Fibroblast of lung (primary cell): ENCODE data around the gene ARHGEF7. TPM values are rescaled to one million over a fixed set of nuclear protein-coding genes. Genes with fewer than 3 reads are reported as not detected.

Source experiments
- DNase-seq, 2 donors: peaks; one replicate each; pipeline versions ENCODE4 v3.0.0 to v3.0.0-alpha.2; 2010; ENCODE audit warnings: low read depth in 2 of 2
- H2AFZ ChIP-seq: 2 replicates; pipeline ENCODE4 v1.5.1; 2012; ENCODE audit warnings: low read length, control low read depth, inconsistent platforms
- H3K27ac ChIP-seq: 2 replicates; pipeline ENCODE4 v1.5.1; 2011; ENCODE audit warnings: low read length, control low read depth; ENCODE audit not compliant: insufficient read depth
- H3K27me3 ChIP-seq: 2 replicates; pipeline ENCODE4 v1.5.1; 2011; ENCODE audit warnings: mild to moderate bottlenecking, low read length; ENCODE audit not compliant: control insufficient read depth, insufficient read depth
- H3K36me3 ChIP-seq: 2 replicates; pipeline ENCODE4 v1.5.1; 2011; ENCODE audit warnings: low read length; ENCODE audit not compliant: control insufficient read depth, insufficient read depth
- H3K4me1 ChIP-seq: 2 replicates; pipeline ENCODE4 v1.5.1; 2011; ENCODE audit warnings: low read length; ENCODE audit not compliant: control insufficient read depth, insufficient read depth; ENCODE audit errors: extremely low read depth
- H3K4me2 ChIP-seq: 2 replicates; pipeline ENCODE4 v1.5.1; 2011; ENCODE audit warnings: low read length, control low read depth; ENCODE audit not compliant: insufficient read depth; ENCODE audit errors: extremely low read depth
- H3K4me3 ChIP-seq, 4 experiments: fragments of 200-600 bp in 1 of 4; sonication (generic) in 1 of 4; replicated peaks in 1 of 4; 2 replicates each; pipeline ENCODE4 v1.5.1; 2011 to 2016; ENCODE audit warnings: low read length in 4 of 4, low read depth in 3 of 4, mild to moderate bottlenecking in 3 of 4, control low read depth in 2 of 4, inconsistent platforms in 1 of 4, mixed read lengths in 1 of 4; ENCODE audit not compliant: insufficient read depth in 1 of 4; ENCODE audit errors: control extremely low read depth in 1 of 4
- H3K79me2 ChIP-seq: 2 replicates; pipeline ENCODE4 v1.5.1; 2012; ENCODE audit warnings: mild to moderate bottlenecking, low read length, inconsistent platforms; ENCODE audit not compliant: control insufficient read depth, insufficient read depth
- H3K9ac ChIP-seq: 2 replicates; pipeline ENCODE4 v1.5.1; 2011; ENCODE audit warnings: mild to moderate bottlenecking, low read length, control low read depth; ENCODE audit not compliant: insufficient read depth
- H3K9me3 ChIP-seq: 2 replicates; pipeline ENCODE4 v1.5.1; 2012; ENCODE audit warnings: low read depth, low read length; ENCODE audit not compliant: control insufficient read depth, insufficient read depth
- H4K20me1 ChIP-seq: 2 replicates; pipeline ENCODE4 v1.5.1; 2011; ENCODE audit warnings: low read length; ENCODE audit not compliant: control insufficient read depth, insufficient read depth; ENCODE audit errors: extremely low read depth
- CTCF ChIP-seq, 2 donors: IDR thresholded peaks in 1 of 2; conservative IDR thresholded peaks in 1 of 2; 1 replicate in 1 of 2; 2 replicates in 1 of 2; pipeline ENCODE4 v1.5.1; 2011 to 2012; ENCODE audit warnings: low read length in 2 of 2, control low read depth in 1 of 2, inconsistent platforms in 1 of 2, low read depth in 1 of 2, mild to moderate bottlenecking in 1 of 2
- EZH2 ChIP-seq: IDR thresholded peaks from 2 replicates; pipeline ENCODE4 v1.5.1; 2012; ENCODE audit warnings: low read length, control low read depth, mild to moderate bottlenecking; ENCODE audit errors: missing control alignments
- polyA plus RNA-seq, 2 donors: library from polyadenylated mRNA; depleted of rRNA in 1 of 2; stranded (reverse) in 1 of 2; unstranded in 1 of 2; fragments of >200 nt; gene quantifications; 2 replicates each; pipeline ENCODE4 v1.2.1, GENCODE V29; 2011 to 2012; ENCODE audit warnings: missing spikeins in 1 of 2
- total RNA-seq: library from RNA; depleted of rRNA; stranded (reverse); fragments of >200 nt; gene quantifications from 2 replicates; pipeline ENCODE4 v1.2.1, GENCODE V29; 2014

ARHGEF7 gene
- total and polyA plus RNA-seq, 2 donors (not counting 1 experiment from before 2014, with no cell fraction given): 29.1 to 42.8 TPM

GRCh38 chr13:111142472-111142871 is 27.4 kb downstream of the ARHGEF7 start:
- H3K9ac ChIP-seq: no peak overlapping the region
- H3K4me2 ChIP-seq: no peak overlapping the region
- H3K27me3 ChIP-seq: peaks cover 5% of the 10 kb centered on the region
- TF ChIP-seq CTCF (conservative IDR thresholded peaks at IDR 0.05 in 1 of 2, IDR thresholded peaks at IDR 0.05 in 1 of 2; ENCODE audit: low read depth in 1 of 2, low read length in 2 of 2) (no peak), EZH2 (no peak)
- DNase-seq: no peak
- H3K27ac ChIP-seq: no peak overlapping the region
- H3K4me3 ChIP-seq: no peak overlapping the region
- no peak overlapping the region for H2AFZ ChIP-seq
- no peaks in the 10 kb centered on the region for H4K20me1 ChIP-seq
- H3K4me1 ChIP-seq: no peaks in the 10 kb centered on the region
- H3K36me3 ChIP-seq: no peaks in the 10 kb centered on the region
- no peaks in the 10 kb centered on the region for H3K9me3 ChIP-seq
- no peaks in the 10 kb centered on the region for H3K79me2 ChIP-seq

GRCh38 chr13:111143865-111144540 is 28.9 kb downstream of the ARHGEF7 start:
- no peak overlapping the region for H3K4me3 ChIP-seq
- peaks cover 5% of the 10 kb centered on the region for H3K27me3 ChIP-seq
- no peaks in the 10 kb centered on the region for H3K79me2 ChIP-seq
- no peak for DNase-seq
- H3K9ac ChIP-seq: no peak overlapping the region
- no peak overlapping the region for H3K27ac ChIP-seq
- TF ChIP-seq EZH2: no peak
- TF ChIP-seq CTCF (conservative IDR thresholded peaks at IDR 0.05 in 1 of 2, IDR thresholded peaks at IDR 0.05 in 1 of 2; ENCODE audit: low read depth in 1 of 2, low read length in 2 of 2): no peak
- H3K4me2 ChIP-seq: no peak overlapping the region
- H3K9me3 ChIP-seq: no peaks in the 10 kb centered on the region
- H3K4me1 ChIP-seq: no peaks in the 10 kb centered on the region
- H3K36me3 ChIP-seq: no peaks in the 10 kb centered on the region
- no peaks in the 10 kb centered on the region for H4K20me1 ChIP-seq
- no peak overlapping the region for H2AFZ ChIP-seq

GRCh38 chr13:111145071-111145470 is 30.0 kb downstream of the ARHGEF7 start:
- no peak for DNase-seq
- H3K27me3 ChIP-seq: no peaks in the 10 kb centered on the region
- H3K4me1 ChIP-seq: no peaks in the 10 kb centered on the region
- H3K4me2 ChIP-seq: no peak overlapping the region
- H3K79me2 ChIP-seq: no peaks in the 10 kb centered on the region
- no peak overlapping the region for H3K4me3 ChIP-seq
- TF ChIP-seq CTCF (conservative IDR thresholded peaks at IDR 0.05 in 1 of 2, IDR thresholded peaks at IDR 0.05 in 1 of 2; ENCODE audit: low read depth in 1 of 2, low read length in 2 of 2) (no peak), EZH2 (no peak)
- H4K20me1 ChIP-seq: no peaks in the 10 kb centered on the region
- no peak overlapping the region for H3K27ac ChIP-seq
- no peak overlapping the region for H2AFZ ChIP-seq
- no peak overlapping the region for H3K9ac ChIP-seq
- no peaks in the 10 kb centered on the region for H3K36me3 ChIP-seq
- H3K9me3 ChIP-seq: no peaks in the 10 kb centered on the region
